GM19372 (cell line): ENCODE results near the gene IQSEC1.

Source experiments
- ATAC-seq: cut with Tn5 transposase; IDR thresholded peaks from one replicate; pipeline ENCODE4 v1.9.1; 2021; ENCODE audit warnings: mild to moderate bottlenecking, low read depth, moderate library complexity; ENCODE audit not compliant: unreplicated experiment

The IQSEC1 gene

GRCh38 chr3:12924437-12924836, 148.8 kb downstream of the IQSEC1 start:
- ATAC-seq = no peak

GRCh38 chr3:12922881-12923431, 150.3 kb downstream of the IQSEC1 start:
- ATAC-seq = no peak

- no peak for ATAC-seq
These were observed 150.9 kb downstream of the IQSEC1 start for GRCh38 chr3:12922306-12922705.

- no peak for ATAC-seq
These were observed 151.5 kb downstream of the IQSEC1 start for GRCh38 chr3:12921736-12922135.

- ATAC-seq = no peak
These were observed 152.3 kb downstream of the IQSEC1 start for GRCh38 chr3:12920967-12921366.

GRCh38 chr3:12919205-12919604, 154.0 kb downstream of the IQSEC1 start:
- no peak for ATAC-seq

GRCh38 chr3:12918231-12918630, 155.0 kb downstream of the IQSEC1 start:
- ATAC-seq = no peak

GRCh38 chr3:12916159-12916558, 157.1 kb downstream of the IQSEC1 start:
- ATAC-seq = no peak

GRCh38 chr3:12914088-12914487, 159.1 kb downstream of the IQSEC1 start:
- ATAC-seq = no peak

- no peak for ATAC-seq
These were observed 161.3 kb downstream of the IQSEC1 start for GRCh38 chr3:12911881-12912415.

- ATAC-seq = no peak
These were observed 162.7 kb downstream of the IQSEC1 start for GRCh38 chr3:12910356-12911099.

GRCh38 chr3:12909710-12910109, 163.5 kb downstream of the IQSEC1 start:
- no peak for ATAC-seq

GRCh38 chr3:12908859-12909258, 164.4 kb downstream of the IQSEC1 start:
- ATAC-seq = no peak

GRCh38 chr3:12908136-12908730, 165.0 kb downstream of the IQSEC1 start:
- ATAC-seq = no peak

- ATAC-seq = no peak
These were observed 165.5 kb downstream of the IQSEC1 start for GRCh38 chr3:12907729-12908128.

GRCh38 chr3:12907296-12907695, 165.9 kb downstream of the IQSEC1 start:
- no peak for ATAC-seq

- no peak for ATAC-seq
These were observed 166.3 kb downstream of the IQSEC1 start for GRCh38 chr3:12906916-12907290.

GRCh38 chr3:12906141-12906915, 166.9 kb downstream of the IQSEC1 start:
- no peak for ATAC-seq

GRCh38 chr3:12905316-12906071, 167.7 kb downstream of the IQSEC1 start:
- no peak for ATAC-seq

GRCh38 chr3:12904951-12905315, 168.3 kb downstream of the IQSEC1 start:
- ATAC-seq = no peak
